HS-27A (cell line): ENCODE data around the gene RERE.
A peak's percentile ranks its signal among the peaks of the same experiment; 100 is the strongest.
"Not testable (repeated sequence)": the region's sequence is repeated elsewhere in the genome, so short reads cannot be mapped to it uniquely, and the experiment has no call there.

Source experiments
- DNase-seq: peaks from one replicate; pipeline ENCODE4 v3.0.0-alpha.2; 2012; ENCODE audit warnings: low read depth, missing footprints

The RERE gene

GRCh38 chr1:8639148-8639547 lies 178.3 kb downstream of the RERE start:
- DNase-seq: no peak

GRCh38 chr1:8633741-8634501 lies 183.5 kb downstream of the RERE start:
- no peak for DNase-seq

GRCh38 chr1:8632102-8632501 lies 185.3 kb downstream of the RERE start:
- no peak for DNase-seq

- no peak for DNase-seq
These were observed 186.3 kb downstream of the RERE start for GRCh38 chr1:8631163-8631562.

GRCh38 chr1:8629241-8630091 lies 188.0 kb downstream of the RERE start:
- no peak for DNase-seq

GRCh38 chr1:8628606-8629005 lies 188.8 kb downstream of the RERE start:
- no peak for DNase-seq

- DNase-seq: no peak
These were observed 189.7 kb downstream of the RERE start for GRCh38 chr1:8627728-8628127.

GRCh38 chr1:8625981-8626898 lies 191.2 kb downstream of the RERE start:
- peak; percentile 94 for DNase-seq

GRCh38 chr1:8625491-8625890 lies 191.9 kb downstream of the RERE start:
- no peak for DNase-seq

- not testable (repeated sequence) for DNase-seq
These were observed 193.7 kb downstream of the RERE start for GRCh38 chr1:8623651-8624192.

GRCh38 chr1:8621785-8622348 lies 195.6 kb downstream of the RERE start:
- DNase-seq: not testable (repeated sequence)

GRCh38 chr1:8621034-8621582 lies 196.3 kb downstream of the RERE start:
- not testable (repeated sequence) for DNase-seq

- not testable (repeated sequence) for DNase-seq
These were observed 197.4 kb downstream of the RERE start for GRCh38 chr1:8619917-8620502.

GRCh38 chr1:8619419-8619818 lies 198.0 kb downstream of the RERE start:
- DNase-seq: not testable (repeated sequence)

GRCh38 chr1:8616791-8617190 lies 200.6 kb downstream of the RERE start:
- peak; percentile 64 for DNase-seq

GRCh38 chr1:8611634-8612515 lies 205.6 kb downstream of the RERE start:
- not testable (repeated sequence) for DNase-seq

GRCh38 chr1:8607906-8608305 lies 209.5 kb downstream of the RERE start:
- DNase-seq: no peak

GRCh38 chr1:8604041-8604945 lies 213.1 kb downstream of the RERE start:
- no peak for DNase-seq

- no peak for DNase-seq
These were observed 214.2 kb downstream of the RERE start for GRCh38 chr1:8603220-8603616.
